ENCODE measurements around the gene CALD1.

The CALD1 gene

DNA sequence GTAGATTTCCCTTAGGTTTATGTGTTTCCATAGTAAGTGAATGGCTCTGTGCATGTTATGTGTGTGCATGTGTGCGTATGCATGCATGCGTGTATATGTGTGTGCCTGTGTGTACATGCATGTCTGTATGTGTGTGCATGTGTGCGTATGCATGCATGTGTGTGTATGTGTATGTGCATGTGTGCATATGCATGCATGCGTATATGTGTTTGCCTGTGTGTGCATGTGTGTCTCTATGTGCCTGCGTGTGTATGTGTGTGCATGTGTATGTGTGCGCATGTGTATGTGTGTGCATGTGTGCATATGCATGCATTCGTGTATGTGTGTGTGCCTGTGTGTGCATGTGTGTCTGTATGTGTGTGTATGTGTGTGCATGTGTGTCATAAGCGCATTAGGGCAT, 108.1 kb downstream of the CALD1 start:
- Histone ChIP-seq H3K36me3 (ENCODE audit: control insufficient read depth, low read length) (no peaks in the 10 kb centered on the region), H3K9me3 (ENCODE audit: control insufficient read depth, insufficient read depth, low read length) (no peaks in the 10 kb centered on the region), H3K27ac (ENCODE audit: low read depth, low read length) (no peak overlapping the region), H3K4me1 (ENCODE audit: control insufficient read depth, low read length) (no peaks in the 10 kb centered on the region), H3K4me2 (ENCODE audit: low read length) (no peak overlapping the region), H3K9me2 (replicated peaks; ENCODE audit: control insufficient read depth, low read length) (no peaks in the 10 kb centered on the region), H3F3A (ENCODE audit: control insufficient read depth, insufficient read depth) (no peaks in the 10 kb centered on the region), H4K20me1 (ENCODE audit: control insufficient read depth, insufficient read depth, low read depth, low read length) (no peaks in the 10 kb centered on the region), H3K79me2 (ENCODE audit: control insufficient read depth, low read length) (no peaks in the 10 kb centered on the region), H3K27me3 (ENCODE audit: control insufficient read depth, low read length) (no peaks in the 10 kb centered on the region), H3K4me3 (ENCODE audit: low read length) (no peak overlapping the region)
- no peak for TF ChIP-seq CTCF (IDR thresholded peaks at IDR 0.05; ENCODE audit: low read depth, low read length, poor library complexity, severe bottlenecking)
- no peak for TF ChIP-seq EZH2phosphoT487 (IDR thresholded peaks at IDR 0.05; ENCODE audit: borderline replicate concordance, low read length)

DNA sequence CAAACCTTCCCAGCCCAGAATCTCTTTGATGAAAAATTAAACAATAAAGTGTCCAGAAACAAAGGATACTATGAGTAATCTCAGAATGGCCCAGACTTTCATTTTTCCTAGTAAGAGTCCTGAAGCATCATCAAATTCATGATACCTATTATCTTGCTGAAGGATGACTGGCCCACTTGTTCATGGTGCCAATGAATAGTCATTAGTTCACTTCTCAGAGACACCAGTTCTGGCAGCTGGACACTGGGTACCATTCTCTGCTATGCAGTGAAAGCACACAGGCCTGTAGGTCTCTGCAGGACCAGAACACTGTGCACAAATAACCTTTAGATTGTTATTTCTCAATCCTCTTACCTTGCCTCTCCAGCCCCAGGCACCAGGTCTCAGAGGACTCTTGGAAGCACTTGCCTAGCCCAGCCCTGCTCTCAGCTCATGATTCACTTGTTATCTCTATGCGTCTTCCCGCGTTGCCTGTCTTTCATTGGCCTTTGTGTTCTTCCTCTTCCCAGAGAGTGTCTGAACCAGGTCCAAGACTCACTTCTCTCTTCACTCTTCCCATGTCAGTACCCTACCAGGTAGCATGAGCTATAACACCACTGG, 108.8 kb downstream of the CALD1 start:
- no peaks in the 10 kb centered on the region for H3K79me2 ChIP-seq (ENCODE audit: control insufficient read depth, low read length)
- H3K9me2 ChIP-seq (replicated peaks; ENCODE audit: control insufficient read depth, low read length) = no peaks in the 10 kb centered on the region
- no peak overlapping the region for H3K4me3 ChIP-seq (ENCODE audit: low read length)
- no peak overlapping the region for H3K4me2 ChIP-seq (ENCODE audit: low read length)
- H3F3A ChIP-seq (ENCODE audit: control insufficient read depth, insufficient read depth) = no peaks in the 10 kb centered on the region
- no peaks in the 10 kb centered on the region for H3K36me3 ChIP-seq (ENCODE audit: control insufficient read depth, low read length)
- H3K27ac ChIP-seq (ENCODE audit: low read depth, low read length) = no peak overlapping the region
- H3K9me3 ChIP-seq (ENCODE audit: control insufficient read depth, insufficient read depth, low read length) = no peaks in the 10 kb centered on the region
- no peaks in the 10 kb centered on the region for H4K20me1 ChIP-seq (ENCODE audit: control insufficient read depth, insufficient read depth, low read depth, low read length)
- H3K4me1 ChIP-seq (ENCODE audit: control insufficient read depth, low read length) = no peaks in the 10 kb centered on the region
- H3K27me3 ChIP-seq (ENCODE audit: control insufficient read depth, low read length) = no peaks in the 10 kb centered on the region
- no peak for TF ChIP-seq CTCF (IDR thresholded peaks at IDR 0.05; ENCODE audit: low read depth, low read length, poor library complexity, severe bottlenecking)
- TF ChIP-seq EZH2phosphoT487 (IDR thresholded peaks at IDR 0.05; ENCODE audit: borderline replicate concordance, low read length) = no peak

GRCh38 chr7:134890246-134891240, 111.1 kb downstream of the CALD1 start:
- H3K27me3 ChIP-seq (ENCODE audit: control insufficient read depth, low read length) = no peaks in the 10 kb centered on the region
- H3K9me3 ChIP-seq (ENCODE audit: control insufficient read depth, insufficient read depth, low read length) = peaks cover 3% of the 10 kb centered on the region; the same call in 1 of the 2 replicates
- no peaks in the 10 kb centered on the region for H3K4me1 ChIP-seq (ENCODE audit: control insufficient read depth, low read length)
- no peaks in the 10 kb centered on the region for H3K79me2 ChIP-seq (ENCODE audit: control insufficient read depth, low read length)
- no peaks in the 10 kb centered on the region for H3K36me3 ChIP-seq (ENCODE audit: control insufficient read depth, low read length)
- no peaks in the 10 kb centered on the region for H3F3A ChIP-seq (ENCODE audit: control insufficient read depth, insufficient read depth)
- no peak overlapping the region for H3K4me3 ChIP-seq (ENCODE audit: low read length)
- no peaks in the 10 kb centered on the region for H3K9me2 ChIP-seq (replicated peaks; ENCODE audit: control insufficient read depth, low read length)
- TF ChIP-seq EZH2phosphoT487 (IDR thresholded peaks at IDR 0.05; ENCODE audit: borderline replicate concordance, low read length) = no peak
- no peak for TF ChIP-seq CTCF (IDR thresholded peaks at IDR 0.05; ENCODE audit: low read depth, low read length, poor library complexity, severe bottlenecking)
- H3K4me2 ChIP-seq (ENCODE audit: low read length) = no peak overlapping the region
- no peaks in the 10 kb centered on the region for H4K20me1 ChIP-seq (ENCODE audit: control insufficient read depth, insufficient read depth, low read depth, low read length)
- no peak overlapping the region for H3K27ac ChIP-seq (ENCODE audit: low read depth, low read length)
